Pancreas (tissue), 10 donors: ENCODE results near the gene KAZN. TPM values are rescaled to one million over a fixed set of nuclear protein-coding genes. Genes with fewer than 3 reads are reported as not detected.

Source experiments
- ATAC-seq, 4 donors: fragments of 200-7000 bp; cut with Tn5 transposase; one replicate each; pipeline versions ENCODE4 v1.8.0 to v1.9.1; 2020; ENCODE audit warnings: mild to moderate bottlenecking in 4 of 4, moderate library complexity in 4 of 4
- DNase-seq, 6 donors: peaks; one replicate each; pipeline ENCODE4 v3.0.0-alpha.2; 2020
- FAIRE-seq: peaks from 2 replicates; lab custom pipeline; 2012; peaks lifted over from hg19 to GRCh38; lab: Jason Lieb, UNC
- H3K27ac ChIP-seq, 4 donors: fragments of 200-600 bp; sonication (generic); 1 replicate in 3 of 4; 2 replicates in 1 of 4; pipeline versions ENCODE4 v1.5.0 to v1.8.0; 2020
- H3K27me3 ChIP-seq, 4 donors: fragments of 200-600 bp; one replicate each; pipeline ENCODE4 v1.8.0; 2021
- H3K36me3 ChIP-seq, 3 donors: fragments of 200-600 bp; sonication (generic) in 1 of 3; one replicate each; pipeline versions ENCODE4 v1.5.0 to v1.8.0; 2020 to 2021
- H3K4me1 ChIP-seq, 3 donors: fragments of 200-600 bp; one replicate each; pipeline ENCODE4 v1.8.0; 2021
- H3K4me3 ChIP-seq, 4 donors: fragments of 200-600 bp; sonication (generic) in 2 of 4; one replicate each; pipeline versions ENCODE4 v1.5.0 to v1.8.0; 2020 to 2021
- H3K9me3 ChIP-seq, 4 donors: fragments of 200-600 bp; one replicate each; pipeline ENCODE4 v1.8.0; 2021
- CTCF ChIP-seq, 4 donors: fragments of 200-600 bp; sonication (generic) in 3 of 4; IDR thresholded peaks; one replicate each; pipeline versions ENCODE4 v1.5.0 to v1.8.0; 2021; ENCODE audit warnings: antibody characterized with exemption in 4 of 4
- WGBS, 2 donors: extraction: QIAGEN DNeasy Blood & Tissue Kit; methylation state at CpG; one replicate each; pipeline ENCODE4 v1.1.7; 2013; 5-methylcytosine and 5-hydroxymethylcytosine counted together
- intact Hi-C, 3 donors: fragments of 100-400 bp; cut with DNase I; formaldehyde crosslinking; loops; one replicate each; pipeline versions ENCODE4 v1.11.1 to v1.14.2; 2022
- polyA plus RNA-seq, 2 donors: library from polyadenylated mRNA; stranded (reverse); fragments of 200-250 nt; gene quantifications; one replicate each; pipeline ENCODE4 v1.2.3, GENCODE V29; 2013
- total RNA-seq, 6 donors: library from RNA; stranded (reverse); fragmentation: NEBNext Ultra II Directional in 4 of 6; extraction: Animal tissue kit (Norgen Biotek cat#: 25700) in 4 of 6; gene quantifications; one replicate each; pipeline versions ENCODE4 v1.2.1 to v1.2.4, GENCODE V29; 2021 to 2023
- donor health status: healthy with polysubstance abuse.
- donor health status: DM: no; HTN: no; CAD: no; lungs with moderate emphysema.
- donor health status: DM: no; HTN: no; CAD: no.
- donor health status: control.
- donor health status: control.
- donor health status: Bipolar disorder and iron deficiency.
- donor health status: DM: yes; HTN: yes; CAD: no.
- donor health status: DM: no; HTN: no; CAD: no.
- donor health status: DM: no; HTN: no; CAD: no.
- donor health status: DM: yes; HTN: yes; CAD: no.

The KAZN gene
- total and polyA plus RNA-seq, 8 donors: 2.4 to 6.0 (median 4.1) TPM

DNA sequence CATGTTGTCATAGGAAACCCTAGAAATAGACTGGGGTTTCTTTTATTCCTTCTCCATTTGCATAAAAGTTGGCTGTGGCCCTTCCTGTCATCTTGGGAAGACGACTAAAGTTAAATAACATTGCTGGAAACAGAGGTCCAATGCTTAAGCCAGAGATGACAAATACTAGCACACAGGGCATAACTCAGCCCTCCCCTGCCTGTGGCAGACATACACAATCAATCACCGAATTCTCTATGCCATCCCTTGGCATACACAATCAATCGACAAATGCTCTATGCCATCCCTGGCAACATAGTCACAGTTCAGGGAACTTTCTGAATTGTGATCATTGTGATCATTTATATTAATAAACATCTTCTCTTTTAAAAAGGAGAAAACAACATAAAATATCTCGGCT lies 229.4 kb downstream of the KAZN start:
- no peak for TF ChIP-seq CTCF (IDR thresholded peaks at IDR 0.05)
- no peak for FAIRE-seq
- no peaks in the 10 kb centered on the region for H3K27me3 ChIP-seq
- no peak for ATAC-seq
- no peaks in the 10 kb centered on the region for H3K9me3 ChIP-seq
- no peak overlapping the region for H3K27ac ChIP-seq
- H3K36me3 ChIP-seq: no peaks in the 10 kb centered on the region
- WGBS, 2 donors: 86 to 87% methylated on average over 4 of the region's 4 CpGs
- no peaks in the 10 kb centered on the region for H3K4me1 ChIP-seq
- H3K4me3 ChIP-seq: no peak overlapping the region
- intact Hi-C loops: no loop called here
- no peak for DNase-seq

- no peak for TF ChIP-seq CTCF (IDR thresholded peaks at IDR 0.05)
- DNase-seq: no peak
- Histone ChIP-seq H3K36me3 (no peaks in the 10 kb centered on the region), H3K4me1 (no peaks in the 10 kb centered on the region), H3K27ac (no peak overlapping the region), H3K27me3 (no peaks in the 10 kb centered on the region), H3K4me3 (no peak overlapping the region), H3K9me3 (no peaks in the 10 kb centered on the region)
- ATAC-seq: no peak
- intact Hi-C loops: no loop called here
- FAIRE-seq: no peak
- WGBS, 2 donors: 87 to 88% methylated on average over 4 of the region's 4 CpGs
Measured at GRCh38 chr1:14828665-14829064, 230.2 kb downstream of the KAZN start.

DNA sequence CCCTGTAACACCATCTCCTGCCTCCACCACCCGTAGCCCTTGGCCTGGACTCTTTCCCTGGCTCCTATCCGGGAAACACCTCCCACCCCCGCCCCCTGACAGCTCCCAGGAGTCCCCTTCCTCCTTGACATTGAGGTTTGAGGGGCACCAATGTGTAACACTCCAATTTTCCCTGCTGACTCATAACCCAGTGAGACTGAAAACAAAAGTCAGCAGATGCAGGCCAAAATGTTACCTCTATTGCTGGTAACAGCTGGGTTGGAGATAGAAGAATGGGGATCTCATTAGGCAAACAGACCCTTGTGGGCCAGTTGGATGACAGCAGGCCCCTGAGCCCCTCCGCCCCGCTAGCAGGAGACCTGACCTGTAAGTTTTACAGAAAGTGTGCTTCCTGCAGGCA lies 237.2 kb downstream of the KAZN start:
- intact Hi-C loops: loop anchor here in 1 of 3 donors (10.0 kb wide), 1 partner anchor 189 kb away; no protein-coding TSS in a partner anchor
- H3K36me3 ChIP-seq: no peaks in the 10 kb centered on the region
- 83 to 86% methylated on average over 5 of the region's 5 CpGs for WGBS, 2 donors
- H3K9me3 ChIP-seq: no peaks in the 10 kb centered on the region
- no peak for DNase-seq
- no peak overlapping the region for H3K27ac ChIP-seq
- no peak for FAIRE-seq
- ATAC-seq: no peak
- no peak for TF ChIP-seq CTCF (IDR thresholded peaks at IDR 0.05)
- H3K4me1 ChIP-seq: no peaks in the 10 kb centered on the region
- H3K4me3 ChIP-seq: no peak overlapping the region
- no peaks in the 10 kb centered on the region for H3K27me3 ChIP-seq

GRCh38 chr1:14836426-14837140 lies 238.1 kb downstream of the KAZN start:
- FAIRE-seq: no peak
- no peak overlapping the region for H3K27ac ChIP-seq
- ATAC-seq: no peak
- no peak overlapping the region for H3K4me3 ChIP-seq
- no peaks in the 10 kb centered on the region for H3K36me3 ChIP-seq
- intact Hi-C loops: loop anchor here in 1 of 3 donors (10.0 kb wide), 1 partner anchor 188 kb away; no protein-coding TSS in a partner anchor
- peak in 1 of 6 donors; percentile 21 for DNase-seq
- H3K4me1 ChIP-seq: no peaks in the 10 kb centered on the region
- 87 to 92% methylated on average over 10 of the region's 10 CpGs for WGBS, 2 donors
- H3K9me3 ChIP-seq: no peaks in the 10 kb centered on the region
- TF ChIP-seq CTCF (IDR thresholded peaks at IDR 0.05): no peak
- no peaks in the 10 kb centered on the region for H3K27me3 ChIP-seq

DNA sequence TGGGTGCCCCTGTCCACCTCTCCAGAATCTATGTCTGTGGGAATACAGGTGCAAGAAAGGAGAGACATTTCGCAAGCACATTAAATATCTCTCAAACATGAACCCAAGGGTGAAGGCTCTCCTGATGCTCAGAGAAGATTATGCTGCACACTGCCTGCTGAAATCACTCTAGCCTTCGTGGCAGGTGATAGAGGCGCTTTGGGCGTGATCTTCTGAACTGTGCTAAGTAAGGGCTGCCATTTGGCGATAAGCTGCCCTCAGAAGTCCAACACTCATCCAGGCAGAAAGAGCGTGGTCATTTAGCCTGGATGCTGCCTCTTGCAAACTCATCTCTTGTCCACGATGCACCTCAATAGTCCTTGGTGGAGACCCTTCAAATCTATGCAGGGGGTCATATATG lies 241.9 kb downstream of the KAZN start:
- Histone ChIP-seq H3K27me3 (no peaks in the 10 kb centered on the region), H3K4me1 (no peaks in the 10 kb centered on the region), H3K4me3 (no peak overlapping the region), H3K27ac (no peak overlapping the region), H3K36me3 (no peaks in the 10 kb centered on the region), H3K9me3 (no peaks in the 10 kb centered on the region)
- intact Hi-C loops: no loop called here
- TF ChIP-seq CTCF (IDR thresholded peaks at IDR 0.05): no peak
- WGBS, 2 donors: 83 to 87% methylated on average over 7 of the region's 7 CpGs
- ATAC-seq: no peak
- FAIRE-seq: no peak
- no peak for DNase-seq
